B cell (primary cell): Measurements from ENCODE around the gene RSPH4A. TPM values are rescaled to one million over a fixed set of nuclear protein-coding genes. Genes with fewer than 3 reads are reported as not detected.

Experiments
- ATAC-seq: fragments of 200-7000 bp; cut with Tn5 transposase; one replicate; pipeline ENCODE4 v1.10.0; 2021; ENCODE audit warnings: low read depth, mild to moderate bottlenecking, moderate number of reproducible peaks, moderate library complexity
- CTCF ChIA-PET: fragments of 350-600 bp; sonication (Branson Sonifier 250); formaldehyde crosslinking; loops from one replicate; lab custom pipeline; 2021; ENCODE audit warnings: antibody characterized with exemption, inconsistent platforms; lab: Charles Lee
- POLR2A ChIA-PET: fragments of 350-600 bp; sonication (Branson Sonifier 250); formaldehyde crosslinking; loops from one replicate; lab custom pipeline; 2021; ENCODE audit warnings: antibody characterized with exemption; lab: Charles Lee
- DNase-seq: peaks from one replicate; pipeline ENCODE4 v3.0.0; 2013
- H2AFZ ChIP-seq: 2 replicates; pipeline ENCODE4 v1.6.1; 2012; ENCODE audit warnings: mild to moderate bottlenecking, low read depth, low read length; ENCODE audit not compliant: insufficient read depth, poor library complexity, severe bottlenecking
- H3K27ac ChIP-seq, 2 donors: 1 replicate in 1 of 2; 2 replicates in 1 of 2; pipeline ENCODE4 v1.5.1; 2012 to 2013; ENCODE audit warnings: low read length in 2 of 2, mild to moderate bottlenecking in 2 of 2, moderate library complexity in 1 of 2
- H3K27me3 ChIP-seq, 4 experiments: fragments of 200-600 bp in 1 of 4; sonication (generic) in 1 of 4; replicated peaks in 1 of 4; 1 replicate in 2 of 4; 2 replicates in 2 of 4; pipeline versions ENCODE4 v1.6.1 to v1.7.0; 2013 to 2016; ENCODE audit warnings: low read length in 3 of 4, mild to moderate bottlenecking in 2 of 4, mixed read lengths in 1 of 4, moderate library complexity in 1 of 4; ENCODE audit not compliant: insufficient read depth in 4 of 4, control insufficient read depth in 3 of 4; ENCODE audit errors: control extremely low read depth in 1 of 4
- H3K36me3 ChIP-seq, 2 experiments: replicated peaks in 1 of 2; 1 replicate in 1 of 2; 2 replicates in 1 of 2; pipeline versions ENCODE4 v1.6.1 to v1.7.1; 2013; ENCODE audit warnings: low read length in 1 of 2; ENCODE audit not compliant: insufficient read depth in 2 of 2, control insufficient read depth in 1 of 2; ENCODE audit errors: control extremely low read depth in 1 of 2, extremely low read depth in 1 of 2
- H3K4me1 ChIP-seq, 2 donors: fragments of 200-600 bp in 1 of 2; sonication (generic) in 1 of 2; 1 replicate in 1 of 2; 2 replicates in 1 of 2; pipeline versions ENCODE4 v1.5.1 to v1.6.1; 2013 to 2017; ENCODE audit warnings: low read length in 2 of 2; ENCODE audit not compliant: control insufficient read depth in 2 of 2, insufficient read depth in 2 of 2
- H3K4me2 ChIP-seq: replicated peaks from 2 replicates; pipeline ENCODE3; 2012; ENCODE audit warnings: mild to moderate bottlenecking, low read depth, low read length; ENCODE audit not compliant: poor library complexity, severe bottlenecking
- H3K4me3 ChIP-seq, 5 experiments: fragments of 200-600 bp in 1 of 5; sonication (generic) in 1 of 5; 1 replicate in 3 of 5; 2 replicates in 2 of 5; pipeline versions ENCODE4 v1.5.1 to v1.7.0; 2011 to 2016; ENCODE audit warnings: low read length in 4 of 5, mild to moderate bottlenecking in 4 of 5, low read depth in 2 of 5, control low read depth in 1 of 5, moderate library complexity in 1 of 5; ENCODE audit not compliant: insufficient read depth in 1 of 5; ENCODE audit errors: control extremely low read depth in 1 of 5, extremely low read depth in 1 of 5
- H3K79me2 ChIP-seq: fragments of 200-600 bp; sonication (generic); one replicate; pipeline ENCODE4 v1.6.0; 2016; ENCODE audit warnings: low read length; ENCODE audit not compliant: control insufficient read depth, insufficient read depth
- H3K9ac ChIP-seq: fragments of 200-600 bp; sonication (generic); 2 replicates; pipeline ENCODE4 v1.6.1; 2017; ENCODE audit warnings: mild to moderate bottlenecking, low read length, moderate library complexity
- H3K9me3 ChIP-seq, 3 donors: one replicate each; pipeline versions ENCODE4 v1.6.1 to v1.7.1; 2013; ENCODE audit warnings: low read length in 2 of 3; ENCODE audit not compliant: control insufficient read depth in 2 of 3, insufficient read depth in 1 of 3; ENCODE audit errors: control extremely low read depth in 1 of 3
- H4K20me1 ChIP-seq: 2 replicates; pipeline ENCODE4 v1.6.0; 2012; ENCODE audit warnings: mild to moderate bottlenecking, low read length; ENCODE audit not compliant: insufficient read depth, control insufficient read depth, poor library complexity, severe bottlenecking
- H3K27ac Mint-ChIP-seq: one replicate; pipeline ENCODE4 v1.8.0; 2021; ENCODE audit warnings: mixed read lengths
- H3K27me3 Mint-ChIP-seq: one replicate; pipeline ENCODE4 v1.8.0; 2021; ENCODE audit warnings: mixed read lengths
- H3K4me1 Mint-ChIP-seq: one replicate; pipeline ENCODE4 v1.8.0; 2021; ENCODE audit warnings: mixed read lengths
- H3K4me3 Mint-ChIP-seq: one replicate; pipeline ENCODE4 v1.8.0; 2021; ENCODE audit warnings: mixed read lengths
- H3K9me3 Mint-ChIP-seq: one replicate; pipeline ENCODE4 v1.8.0; 2022; ENCODE audit warnings: mixed read lengths; ENCODE audit not compliant: insufficient read depth
- CTCF ChIP-seq: fragments of 200-600 bp; IDR thresholded peaks from one replicate; pipeline ENCODE4 v1.8.0; 2022; ENCODE audit warnings: antibody characterized with exemption, mild to moderate bottlenecking
- EZH2 ChIP-seq: IDR thresholded peaks from 2 replicates; pipeline ENCODE4 v1.6.1; 2012; ENCODE audit warnings: borderline replicate concordance, low read depth, mild to moderate bottlenecking, moderate library complexity, low read length; ENCODE audit not compliant: insufficient read depth, poor library complexity, severe bottlenecking
- WGBS: methylation state at CpG from one replicate; pipeline ENCODE4 v1.1.5; 2013; ENCODE audit warnings: missing lambda C conversion rate; ENCODE audit not compliant: insufficient coverage; 5-methylcytosine and 5-hydroxymethylcytosine counted together
- intact Hi-C: fragments of 100-400 bp; cut with micrococcal nuclease; formaldehyde crosslinking; loops from one replicate; pipeline ENCODE4 v1.10.0; 2022
- polyA minus RNA-seq: library from RNA; depleted of rRNA, polyadenylated mRNA; stranded (reverse); fragments of >200 nt; gene quantifications from 2 replicates; pipeline ENCODE4 v1.2.3, GENCODE V29; 2012
- polyA plus RNA-seq: library from polyadenylated mRNA; depleted of rRNA; stranded (reverse); fragments of >200 nt; gene quantifications from 2 replicates; pipeline ENCODE4 v1.2.3, GENCODE V29; 2012
- total RNA-seq, 2 donors: library from RNA; stranded (reverse); fragments of 120-200 nt in 1 of 2; gene quantifications; 1 replicate in 1 of 2; 2 replicates in 1 of 2; pipeline versions ENCODE4 v1.2.3 to v1.2.4, GENCODE V29; 2013 to 2022

RSPH4A gene
- total RNA-seq (0.69 and 0.83 TPM in 2 replicates), polyA plus RNA-seq (0.25 and 0.43 TPM in 2 replicates), polyA minus RNA-seq (0.36 TPM in 1 of 2 replicates, not detected in the other)
- total RNA-seq (2013): 0.14 TPM

DNA sequence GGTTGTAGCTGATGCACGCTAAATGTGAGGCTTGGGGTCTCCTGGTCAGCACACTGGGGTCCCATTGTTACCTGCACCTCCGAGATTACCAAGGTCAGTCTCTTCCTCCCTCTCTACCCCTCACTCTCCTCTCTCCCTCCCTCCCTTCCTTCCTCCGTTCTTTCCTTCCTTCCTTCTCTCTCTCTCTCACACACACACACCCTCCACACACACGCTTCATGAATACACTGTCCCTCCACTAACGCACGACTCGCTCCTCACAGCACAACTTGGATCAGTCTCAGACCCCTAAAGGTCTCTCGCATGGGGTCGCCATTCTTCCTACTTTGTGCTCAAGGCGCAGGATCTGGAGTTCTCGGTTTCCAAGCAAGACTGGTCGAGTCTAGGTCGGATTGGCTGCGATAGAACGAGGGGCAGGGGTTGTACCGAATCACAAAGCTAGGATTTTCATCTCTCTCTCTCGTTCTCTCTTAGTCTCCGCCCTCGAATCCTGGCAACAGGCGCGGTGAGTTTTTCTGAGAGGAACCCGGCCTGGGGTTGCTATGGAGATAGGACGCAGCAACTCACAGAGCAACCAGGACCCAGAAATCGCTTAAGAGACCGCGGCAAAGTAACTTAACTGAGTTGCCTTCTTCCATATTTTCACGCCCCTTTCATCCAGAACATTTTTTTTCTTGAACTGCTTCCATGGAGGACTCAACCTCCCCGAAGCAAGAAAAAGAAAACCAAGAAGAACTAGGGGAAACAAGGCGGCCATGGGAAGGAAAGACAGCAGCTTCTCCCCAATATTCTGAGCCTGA lies at the start of gene RSPH4A:
RSPH4A (plus strand) TSS at position 543 of the 800 bp plus-strand sequence; CDS start at position 688, 145 bp downstream.
- peak within 1 kb of the TSS; percentile 78 for H3K4me2 ChIP-seq
- peak within 1 kb of the TSS; percentile 61 for H3K9ac ChIP-seq
- ChIA-PET POLR2A (interaction anchor here (0.7 kb wide), 1 partner anchor 352 kb away, joined by 3 read pairs; no protein-coding TSS in a partner anchor), CTCF (interaction anchor here (1.0 kb wide), 1 partner anchor 44 kb away, joined by 3 read pairs; the partner anchor contains the start of gene RWDD1)
- ATAC-seq (peak; percentile 92), DNase-seq (peak; percentile 80)
- no peak within 1 kb of the TSS for H3K27ac ChIP-seq
- peaks cover 0 to 24% (median 5%) of the 10 kb centered on the region in 4 experiments for H3K27me3 ChIP-seq
- TF ChIP-seq EZH2 (no peak), CTCF (no peak)
- Mint-ChIP-seq H3K27ac (peak within 1 kb of the TSS; percentile 44), H3K4me3 (peak within 1 kb of the TSS; percentile 84), H3K4me1 (peaks cover 13% of the 10 kb centered on the region), H3K27me3 (peaks cover 10% of the 10 kb centered on the region), H3K9me3 (no peaks in the 10 kb centered on the region)
- H3K4me1 ChIP-seq: peaks cover 13 to 15% of the 10 kb centered on the region in 2 donors
- intact Hi-C loops: loop anchor here (1.0 kb wide), 2 partner anchors 45 to 65 kb away; partner anchors contain the start of genes KPNA5 and RWDD1
- no peaks in the 10 kb centered on the region for H3K79me2 ChIP-seq
- H4K20me1 ChIP-seq: no peaks in the 10 kb centered on the region
- H3K4me3 ChIP-seq: peak within 1 kb of the TSS; percentile 37 to 70 (median 56)
- no peaks in the 10 kb centered on the region for H3K36me3 ChIP-seq
- no peaks in the 10 kb centered on the region for H3K9me3 ChIP-seq
- H2AFZ ChIP-seq: peak within 1 kb of the TSS; percentile 76
- WGBS: 1% methylated on average over 26 of the region's 29 CpGs

DNA sequence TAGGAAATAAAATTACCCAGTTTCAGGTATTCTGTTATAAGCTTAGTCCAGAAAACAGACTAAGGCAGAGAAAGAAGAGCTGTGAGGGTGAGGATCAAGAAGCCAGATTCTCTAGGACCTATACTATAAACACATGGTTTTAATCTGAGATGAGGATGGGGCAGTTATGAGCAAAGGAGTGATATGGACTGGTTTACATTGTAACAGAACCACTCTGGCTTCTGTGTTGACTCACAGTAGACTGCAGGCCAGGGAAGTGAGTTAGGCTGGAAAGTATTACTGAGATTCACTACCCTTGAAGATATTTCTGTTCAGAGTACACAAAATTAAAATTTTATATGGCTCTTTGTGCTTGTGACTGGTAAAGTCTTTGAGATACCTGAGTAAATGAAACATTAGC lies 48.2 kb upstream of the RSPH4A start:
- DNase-seq (no peak), ATAC-seq (no peak)
- Histone ChIP-seq H3K27me3 (peaks cover 0 to 14% (median 7%) of the 10 kb centered on the region in 4 experiments), H4K20me1 (no peaks in the 10 kb centered on the region), H3K9ac (no peak overlapping the region), H3K79me2 (peaks cover 17% of the 10 kb centered on the region), H3K4me1 (peaks cover 29% of the 10 kb centered on the region in 2 donors), H3K4me2 (no peak overlapping the region), H3K36me3 (no peaks in the 10 kb centered on the region), H3K9me3 (no peaks in the 10 kb centered on the region), H3K27ac (no peak overlapping the region), H3K4me3 (no peak overlapping the region), H2AFZ (no peak overlapping the region)
- TF ChIP-seq CTCF: no peak
- TF ChIP-seq EZH2: no peak
- peaks cover 15% of the 10 kb centered on the region for H3K27me3 Mint-ChIP-seq
- intact Hi-C loops: loop anchor here (10.0 kb wide), 1 partner anchor 553 kb away; no protein-coding TSS in a partner anchor
- H3K9me3 Mint-ChIP-seq: no peaks in the 10 kb centered on the region
- peaks cover 40% of the 10 kb centered on the region for H3K4me1 Mint-ChIP-seq
- H3K27ac Mint-ChIP-seq: no peak overlapping the region
- H3K4me3 Mint-ChIP-seq: no peak overlapping the region
- ChIA-PET POLR2A (no interaction called here), CTCF (interaction anchor here (1.7 kb wide), 1 partner anchor 280 kb away, joined by 5 read pairs; no protein-coding TSS in a partner anchor)
